Stimulated activated CD8-positive, alpha-beta memory T cell treated with anti-CD3 and anti-CD28 coated beads, Interleukin-15, amount 100 ng/mL, for 1 hour (primary cell): ENCODE measurements around the gene BPNT1.
"Not testable (repeated sequence)": the region's sequence is repeated elsewhere in the genome, so short reads cannot be mapped to it uniquely, and the experiment has no call there.

Source experiments
- DNase-seq: peaks from one replicate; pipeline ENCODE4 v3.0.0-alpha.2; 2020; ENCODE audit warnings: low read depth

BPNT1 gene

GRCh38 chr1:220089650-220090556, at the start of gene BPNT1:
BPNT1 (minus strand) TSS chr1:220089788; CDS start chr1:220079846, 9,942 bp downstream.
- peak; percentile 100 for DNase-seq

DNA sequence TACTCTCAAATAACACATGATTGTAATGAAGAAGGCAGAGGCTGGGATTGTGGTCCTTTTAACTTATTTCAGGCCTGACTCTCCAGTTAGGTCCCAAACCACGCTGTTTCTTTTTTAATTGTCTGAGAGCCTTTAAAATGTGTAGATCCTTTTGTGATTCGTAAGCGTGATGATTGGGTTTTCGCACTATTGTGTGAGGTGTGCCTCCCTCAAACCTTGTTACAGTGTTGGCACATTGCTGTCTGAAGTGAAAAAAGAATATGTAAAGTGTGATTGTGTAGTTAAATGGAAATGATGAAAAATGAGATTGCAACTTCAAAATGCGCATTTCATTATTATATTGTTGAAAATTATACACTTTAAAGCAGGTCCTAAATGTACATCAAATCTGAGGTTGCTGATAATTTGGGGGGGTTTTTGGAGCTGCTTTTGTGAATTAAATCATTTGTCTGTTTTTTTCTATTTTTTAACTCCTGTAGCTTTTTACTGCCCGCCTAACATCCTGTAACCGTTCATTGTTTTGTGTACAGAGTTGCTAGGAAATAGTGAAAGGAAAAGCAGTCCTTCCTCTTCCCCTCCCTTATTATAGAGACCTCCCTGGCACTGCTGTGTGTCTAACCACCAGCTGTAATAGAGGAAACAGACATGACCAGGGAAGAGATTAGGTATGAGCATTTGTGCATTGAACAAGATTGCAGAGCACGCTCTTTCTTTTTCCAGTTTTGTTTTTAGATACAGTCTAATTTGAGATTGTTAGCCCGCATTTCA, 47.6 kb upstream of the BPNT1 start:
- no peak for DNase-seq

GRCh38 chr1:220135755-220136154, 46.2 kb upstream of the BPNT1 start:
- DNase-seq = no peak

DNA sequence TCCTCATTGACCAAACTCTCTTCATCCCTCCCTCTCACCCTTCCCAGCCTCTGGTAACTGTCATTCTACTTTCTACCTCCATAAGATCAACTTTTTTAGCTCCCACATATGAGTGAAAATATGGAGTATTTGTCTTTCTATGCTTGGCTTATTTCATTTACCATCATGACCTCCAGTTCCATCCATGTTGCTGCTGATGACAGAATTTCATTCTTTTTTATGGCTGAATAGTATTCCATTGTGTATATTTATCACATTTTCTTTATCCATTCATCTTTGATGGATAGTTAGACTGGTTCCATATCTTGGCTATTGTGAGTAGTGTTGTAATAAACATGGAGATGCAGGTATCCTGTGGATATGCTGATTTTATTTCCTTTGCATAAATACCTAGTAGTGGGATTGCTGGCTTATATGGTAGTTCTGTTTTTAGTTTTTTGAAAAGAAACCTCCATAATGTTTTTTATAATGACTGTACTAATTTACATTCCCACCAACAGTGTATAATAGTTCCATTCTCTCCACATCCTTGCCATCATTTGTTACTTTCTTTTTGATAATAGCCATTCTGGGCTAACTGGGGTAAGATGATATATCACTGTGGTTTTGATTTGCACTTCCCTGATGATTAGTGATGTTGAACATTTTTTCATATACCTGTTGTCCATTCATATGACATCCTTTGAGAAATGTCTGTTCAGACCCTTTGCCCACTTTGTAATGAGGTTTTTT, 40.1 kb upstream of the BPNT1 start:
- no peak for DNase-seq

DNA sequence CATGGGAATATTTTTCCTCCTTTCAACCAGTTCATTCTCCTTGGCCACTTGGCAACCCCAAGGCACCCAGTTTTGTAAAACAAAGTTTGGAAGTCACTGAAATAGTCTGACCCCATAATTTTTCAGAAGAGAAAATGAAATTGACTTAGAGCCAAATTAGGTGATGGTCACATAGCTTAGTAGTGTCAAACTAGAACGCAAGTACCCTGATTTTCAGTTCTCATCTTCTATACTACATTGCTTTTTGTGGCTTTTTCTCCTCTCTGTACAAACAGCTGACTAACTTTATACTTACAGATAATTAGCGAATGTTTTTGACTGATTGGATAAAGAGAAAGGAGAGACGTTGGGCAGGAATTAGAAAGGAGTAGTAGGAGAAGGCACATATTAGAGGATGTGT, 37.5 kb upstream of the BPNT1 start:
- no peak for DNase-seq

GRCh38 chr1:220124542-220124941, 35.0 kb upstream of the BPNT1 start:
- no peak for DNase-seq

DNA sequence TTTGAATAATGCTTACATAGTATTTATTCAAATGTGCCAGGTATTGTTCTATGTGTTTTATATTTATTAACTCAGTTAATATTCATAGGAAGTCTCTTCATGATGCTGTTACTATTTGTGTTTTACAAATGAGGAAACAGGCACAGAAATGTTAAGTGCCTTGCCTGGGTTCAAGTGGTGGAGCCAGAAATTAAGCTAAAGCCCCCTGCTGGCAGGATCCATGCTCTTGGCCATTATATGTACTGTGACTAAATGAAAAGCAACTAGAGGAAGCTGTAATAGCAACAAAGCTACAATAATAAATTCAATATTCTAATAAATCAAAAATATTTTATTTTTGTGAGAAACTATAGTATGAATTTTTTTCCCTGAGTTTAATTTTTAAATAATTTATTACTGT, 34.3 kb upstream of the BPNT1 start:
- no peak for DNase-seq

- DNase-seq = no peak
These were observed 33.5 kb upstream of the BPNT1 start for GRCh38 chr1:220123066-220123465.

DNA sequence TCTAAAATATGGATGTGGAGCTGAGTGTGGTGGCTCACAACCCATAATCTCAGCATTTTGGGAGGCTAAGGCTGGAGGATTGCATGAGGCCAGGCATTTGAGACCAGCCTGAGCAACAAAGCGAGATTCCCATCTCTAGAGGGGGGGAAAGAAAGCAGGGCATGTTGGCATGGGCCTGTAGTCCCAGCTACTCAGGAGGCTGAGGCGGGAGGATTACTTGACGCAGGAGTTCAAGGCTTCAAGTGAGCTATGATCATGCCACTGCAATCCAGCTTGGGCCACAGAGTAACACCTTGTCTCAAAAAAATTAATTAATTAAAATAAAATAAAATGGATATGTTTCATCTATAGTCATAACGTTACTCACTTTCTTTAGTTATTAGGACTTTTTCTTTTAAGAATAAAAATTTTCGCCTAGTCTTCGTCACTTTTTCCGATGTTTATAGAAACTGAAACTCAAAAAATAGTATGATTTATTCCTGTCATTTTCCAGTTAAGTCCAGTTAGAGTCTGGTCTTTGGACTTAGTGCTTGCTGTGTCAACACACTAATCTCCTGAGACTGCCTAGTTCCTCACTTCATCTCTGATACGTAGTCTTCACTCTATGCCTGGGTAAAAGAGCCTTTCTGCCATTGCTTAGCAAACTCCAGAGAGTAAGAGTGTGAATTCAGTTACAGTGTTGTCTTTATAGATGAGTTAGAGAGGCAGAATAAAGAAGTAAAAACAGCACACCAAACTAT, 32.4 kb upstream of the BPNT1 start:
- DNase-seq = no peak

DNA sequence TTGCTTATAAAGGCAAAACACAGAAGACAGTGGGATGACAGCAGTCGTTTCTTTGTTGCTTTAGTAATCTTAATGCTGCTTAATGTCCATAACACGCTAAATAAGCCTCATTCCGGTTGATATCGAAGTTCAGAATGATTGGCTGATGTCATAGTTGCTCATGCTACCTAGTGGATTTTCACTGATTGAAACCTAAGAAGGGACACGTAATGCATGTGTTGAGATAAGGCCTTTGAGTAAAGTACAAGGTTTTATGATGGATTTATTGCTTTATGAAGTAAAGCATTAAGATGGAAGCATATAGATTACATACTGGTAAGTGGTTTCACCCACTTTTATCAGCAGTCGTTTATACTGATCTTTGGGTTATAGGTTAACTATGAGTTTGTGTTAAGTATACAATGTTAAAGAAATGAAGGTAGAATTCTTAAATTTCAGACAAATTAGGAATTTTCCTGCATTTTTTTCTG, 29.5 kb upstream of the BPNT1 start:
- no peak for DNase-seq

DNA sequence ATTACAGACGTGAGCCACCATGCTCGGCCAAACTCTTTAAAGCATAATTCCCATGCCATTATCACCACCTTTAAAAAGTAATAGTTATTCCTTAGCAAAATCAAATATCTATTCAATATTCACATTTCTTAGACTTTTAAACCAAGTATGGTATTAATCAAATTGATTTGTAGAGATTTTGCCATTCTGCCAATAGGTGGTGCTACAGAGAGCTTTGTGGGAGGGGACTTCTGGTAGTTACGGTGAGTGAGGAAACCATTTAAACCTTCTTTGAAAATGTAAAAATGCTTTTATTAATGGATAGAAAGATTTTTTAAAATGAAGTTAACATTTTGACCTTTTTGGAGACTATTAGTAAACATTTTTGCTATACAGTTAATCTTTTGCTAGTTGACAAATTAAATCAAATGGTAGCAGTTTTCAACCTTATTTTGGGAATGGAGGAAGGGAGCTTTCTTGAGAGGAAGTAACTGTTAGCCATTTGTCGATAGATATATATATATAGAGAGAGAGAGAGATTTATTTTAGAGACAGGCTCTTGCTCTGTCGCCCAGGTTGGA, 23.6 kb upstream of the BPNT1 start:
- no peak for DNase-seq

DNA sequence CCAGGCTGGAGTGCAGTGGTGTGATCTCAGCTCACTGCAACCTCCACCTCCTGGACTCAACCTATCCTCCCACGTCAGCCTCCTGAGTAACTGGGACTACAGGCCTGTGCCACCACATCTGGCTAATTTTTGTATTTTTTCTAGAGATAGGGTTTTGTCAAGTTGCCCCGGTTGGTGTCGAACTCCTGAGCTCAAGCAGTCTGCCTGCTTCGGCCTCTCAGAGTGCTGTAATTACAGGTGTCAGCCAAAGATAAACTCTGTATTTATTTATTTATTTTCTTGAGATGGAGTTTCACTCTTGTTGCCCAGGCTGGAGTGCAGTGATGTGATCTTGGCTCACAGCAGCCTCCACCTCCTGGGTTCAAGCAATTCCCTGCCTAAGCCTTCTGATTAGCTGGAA, 23.0 kb upstream of the BPNT1 start:
- DNase-seq = not testable (repeated sequence)

GRCh38 chr1:220110473-220110872, 20.9 kb upstream of the BPNT1 start:
- not testable (repeated sequence) for DNase-seq

- no peak for DNase-seq
These were observed 10.2 kb upstream of the BPNT1 start for GRCh38 chr1:220099826-220100225.

- peak; percentile 83 for DNase-seq
These were observed 4.7 kb upstream of the BPNT1 start, which contains the start of gene IARS2 for GRCh38 chr1:220094016-220094911. IARS2 (plus strand) TSS chr1:220094132; CDS start chr1:220094217, 85 bp downstream.

GRCh38 chr1:220093361-220094015, 3.9 kb upstream of the BPNT1 start:
- no peak for DNase-seq

GRCh38 chr1:220092694-220093093, 3.1 kb upstream of the BPNT1 start:
- no peak for DNase-seq

GRCh38 chr1:220086261-220086686, 3.3 kb downstream of the BPNT1 start:
- DNase-seq = not testable (repeated sequence)

DNA sequence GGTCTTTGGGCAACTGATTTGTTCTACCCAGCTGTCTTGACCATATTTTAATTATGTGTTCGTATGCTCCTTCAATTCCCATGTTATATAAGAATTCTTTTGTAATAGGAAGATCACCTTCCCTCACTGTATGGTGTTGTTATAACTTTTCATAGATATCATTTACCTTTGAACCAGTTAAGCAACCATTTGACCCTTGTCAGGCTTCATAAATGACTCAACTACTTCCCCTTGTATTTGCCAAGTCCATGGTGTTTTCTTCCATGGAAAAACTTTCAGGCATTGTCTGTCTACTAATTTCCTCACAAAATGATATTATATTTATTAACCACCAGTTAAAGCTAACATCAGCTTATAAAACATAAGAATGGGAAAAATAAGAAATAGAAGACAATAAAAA, 5.1 kb downstream of the BPNT1 start:
- DNase-seq = no peak
